HEK293 (cell line): Measurements from ENCODE around the gene PLS1.

Experiments
- CTCF ChIA-PET: fragments of 350-600 bp; formaldehyde crosslinking; extraction: SDS; loops from one replicate; lab custom pipeline; 2021; ENCODE audit warnings: antibody characterized with exemption; lab: Yijun Ruan, JAX
- POLR2A ChIA-PET: fragments of 300-600 bp; formaldehyde crosslinking; extraction: SDS; loops from one replicate; lab custom pipeline; 2020; ENCODE audit warnings: antibody characterized with exemption, inconsistent platforms; lab: Yijun Ruan, JAX
- H3K27ac ChIP-seq: fragments of 200-500 bp; sonication (Bioruptor generic); 2 replicates; pipeline ENCODE4 v1.5.1; 2014; ENCODE audit warnings: low read depth, low read length, control low read depth, inconsistent platforms; ENCODE audit errors: extremely low read depth
- H3K36me3 ChIP-seq, 2 experiments: fragments of 200-500 bp in 1 of 2; sonication (Bioruptor generic) in 1 of 2; 1 replicate in 1 of 2; 2 replicates in 1 of 2; pipeline ENCODE4 v1.5.1; 2014 to 2017; ENCODE audit warnings: inconsistent platforms in 2 of 2, low read length in 2 of 2; ENCODE audit not compliant: control insufficient read depth in 2 of 2, insufficient read depth in 1 of 2
- H3K4me1 ChIP-seq: fragments of 200-500 bp; sonication (Bioruptor generic); 2 replicates; pipeline ENCODE4 v1.5.1; 2014; ENCODE audit warnings: mild to moderate bottlenecking, low read length, inconsistent platforms; ENCODE audit not compliant: control insufficient read depth, insufficient read depth
- H3K4me3 ChIP-seq: 2 replicates; pipeline ENCODE4 v1.5.1; 2011; ENCODE audit warnings: low read depth, mild to moderate bottlenecking, control low read depth, low read length, moderate library complexity
- H3K9me3 ChIP-seq: fragments of 200-500 bp; sonication (Bioruptor generic); 2 replicates; pipeline ENCODE4 v1.5.1; 2014; ENCODE audit warnings: low read depth, low read length, inconsistent platforms; ENCODE audit not compliant: control insufficient read depth, insufficient read depth
- ATF2 ChIP-seq: fragments of 450-650 bp; formaldehyde crosslinking; IDR thresholded peaks from 2 replicates; pipeline ENCODE4 v1.5.1; 2016; ENCODE audit warnings: missing biosample characterization, missing genetic modification characterization, low read depth
- EGR2 ChIP-seq: fragments of 450-650 bp; formaldehyde crosslinking; IDR thresholded peaks from 2 replicates; pipeline ENCODE4 v1.5.1; 2016; ENCODE audit warnings: low read depth, missing biosample characterization, missing genetic modification characterization
- GLIS1 ChIP-seq: fragments of 450-650 bp; formaldehyde crosslinking; IDR thresholded peaks from 2 replicates; pipeline ENCODE4 v1.5.1; 2016; ENCODE audit warnings: missing biosample characterization, missing genetic modification characterization
- KLF10 ChIP-seq: fragments of 450-650 bp; IDR thresholded peaks from 2 replicates; pipeline ENCODE4 v1.5.1; 2018; ENCODE audit warnings: missing biosample characterization, mild to moderate bottlenecking, missing genetic modification characterization
- SCRT2 ChIP-seq: fragments of 450-650 bp; formaldehyde crosslinking; IDR thresholded peaks from 2 replicates; pipeline ENCODE4 v1.5.1; 2016; ENCODE audit warnings: missing biosample characterization, missing genetic modification characterization
- SP7 ChIP-seq: fragments of 450-650 bp; formaldehyde crosslinking; IDR thresholded peaks from 2 replicates; pipeline ENCODE4 v1.5.1; 2016; ENCODE audit warnings: missing biosample characterization, missing genetic modification characterization
- TCF7L2 ChIP-seq: IDR thresholded peaks from 2 replicates; pipeline ENCODE4 v1.6.1; 2011; ENCODE audit warnings: low read depth, mild to moderate bottlenecking, inconsistent platforms, low read length, moderate library complexity, borderline replicate concordance
- ZBTB10 ChIP-seq: fragments of 450-650 bp; formaldehyde crosslinking; IDR thresholded peaks from 2 replicates; pipeline ENCODE4 v1.5.1; 2016; ENCODE audit warnings: missing biosample characterization, missing genetic modification characterization
- ZBTB20 ChIP-seq: fragments of 450-650 bp; formaldehyde crosslinking; IDR thresholded peaks from 2 replicates; pipeline ENCODE4 v1.5.1; 2016; ENCODE audit warnings: missing biosample characterization, missing genetic modification characterization
- ZBTB44 ChIP-seq: fragments of 450-650 bp; IDR thresholded peaks from 2 replicates; pipeline ENCODE4 v1.5.1; 2018; ENCODE audit warnings: missing biosample characterization, mild to moderate bottlenecking, missing genetic modification characterization
- ZBTB49 ChIP-seq: fragments of 450-650 bp; formaldehyde crosslinking; IDR thresholded peaks from 2 replicates; pipeline ENCODE4 v1.5.1; 2016; ENCODE audit warnings: missing biosample characterization, missing genetic modification characterization, low read depth
- ZBTB7A ChIP-seq: fragments of 450-650 bp; formaldehyde crosslinking; IDR thresholded peaks from 2 replicates; pipeline ENCODE4 v1.5.1; 2016; ENCODE audit warnings: low read depth, missing biosample characterization, missing genetic modification characterization
- ZFP37 ChIP-seq: fragments of 450-650 bp; formaldehyde crosslinking; IDR thresholded peaks from 2 replicates; pipeline ENCODE4 v1.5.1; 2016; ENCODE audit warnings: missing biosample characterization, missing genetic modification characterization
- ZNF121 ChIP-seq: fragments of 450-650 bp; formaldehyde crosslinking; IDR thresholded peaks from 2 replicates; pipeline ENCODE4 v1.5.1; 2016; ENCODE audit warnings: missing biosample characterization, missing genetic modification characterization
- ZNF133 ChIP-seq: fragments of 450-650 bp; formaldehyde crosslinking; IDR thresholded peaks from 2 replicates; pipeline ENCODE4 v1.5.1; 2016; ENCODE audit warnings: missing biosample characterization, missing genetic modification characterization
- ZNF155 ChIP-seq: fragments of 450-650 bp; formaldehyde crosslinking; IDR thresholded peaks from 2 replicates; pipeline ENCODE4 v1.5.1; 2016; ENCODE audit warnings: missing biosample characterization, missing genetic modification characterization
- ZNF175 ChIP-seq: fragments of 450-650 bp; formaldehyde crosslinking; IDR thresholded peaks from 2 replicates; pipeline ENCODE4 v1.5.1; 2016; ENCODE audit warnings: missing biosample characterization, missing genetic modification characterization
- ZNF266 ChIP-seq: fragments of 450-650 bp; formaldehyde crosslinking; IDR thresholded peaks from 2 replicates; pipeline ENCODE4 v1.5.1; 2016; ENCODE audit warnings: missing biosample characterization, missing genetic modification characterization, low read depth
- ZNF394 ChIP-seq: fragments of 450-650 bp; formaldehyde crosslinking; IDR thresholded peaks from 2 replicates; pipeline ENCODE4 v1.5.1; 2016; ENCODE audit warnings: missing biosample characterization, missing genetic modification characterization, mild to moderate bottlenecking, moderate library complexity, borderline replicate concordance
- ZNF416 ChIP-seq: fragments of 450-650 bp; formaldehyde crosslinking; IDR thresholded peaks from 2 replicates; pipeline ENCODE4 v1.5.1; 2016; ENCODE audit warnings: missing biosample characterization, missing genetic modification characterization
- ZNF529 ChIP-seq: fragments of 450-650 bp; formaldehyde crosslinking; IDR thresholded peaks from 2 replicates; pipeline ENCODE4 v1.5.1; 2017; ENCODE audit warnings: missing genetic modification characterization, missing biosample characterization; ENCODE audit not compliant: insufficient replicate concordance
- ZNF544 ChIP-seq: fragments of 450-650 bp; formaldehyde crosslinking; IDR thresholded peaks from 2 replicates; pipeline ENCODE4 v1.5.0; 2017; ENCODE audit warnings: missing biosample characterization, missing genetic modification characterization
- ZNF558 ChIP-seq: fragments of 450-650 bp; formaldehyde crosslinking; IDR thresholded peaks from 2 replicates; pipeline ENCODE4 v1.5.1; 2016; ENCODE audit warnings: missing biosample characterization, missing genetic modification characterization
- ZNF561 ChIP-seq: fragments of 450-650 bp; IDR thresholded peaks from 2 replicates; pipeline ENCODE4 v1.5.1; 2018; ENCODE audit warnings: missing biosample characterization, missing genetic modification characterization, borderline replicate concordance
- ZNF621 ChIP-seq: fragments of 450-650 bp; formaldehyde crosslinking; IDR thresholded peaks from 2 replicates; pipeline ENCODE4 v1.5.1; 2017; ENCODE audit warnings: missing biosample characterization, missing genetic modification characterization
- ZNF626 ChIP-seq: fragments of 450-650 bp; sonication (Bioruptor Pico); formaldehyde crosslinking; IDR thresholded peaks from 2 replicates; pipeline ENCODE4 v1.5.1; 2018; ENCODE audit warnings: missing biosample characterization, missing genetic modification characterization, inconsistent platforms
- ZNF701 ChIP-seq: fragments of 450-650 bp; formaldehyde crosslinking; IDR thresholded peaks from 2 replicates; pipeline ENCODE4 v1.5.1; 2016; ENCODE audit warnings: missing biosample characterization, missing genetic modification characterization
- ZNF747 ChIP-seq: fragments of 450-650 bp; formaldehyde crosslinking; IDR thresholded peaks from 2 replicates; pipeline ENCODE4 v1.5.1; 2016; ENCODE audit warnings: missing biosample characterization, missing genetic modification characterization
- ZNF777 ChIP-seq: fragments of 450-650 bp; formaldehyde crosslinking; IDR thresholded peaks from 2 replicates; pipeline ENCODE4 v1.5.1; 2017; ENCODE audit warnings: missing biosample characterization, missing genetic modification characterization, borderline replicate concordance
- ZNF830 ChIP-seq: fragments of 450-650 bp; IDR thresholded peaks from 2 replicates; pipeline ENCODE4 v1.5.0; 2018; ENCODE audit warnings: missing biosample characterization, missing genetic modification characterization, low read depth, mild to moderate bottlenecking, moderate library complexity
- ZSCAN5A ChIP-seq: fragments of 450-650 bp; formaldehyde crosslinking; IDR thresholded peaks from 2 replicates; pipeline ENCODE4 v1.5.1; 2016; ENCODE audit warnings: missing biosample characterization, missing genetic modification characterization

The PLS1 gene

GRCh38 chr3:142560118-142560517 lies 36.1 kb upstream of the PLS1 start:
- peaks cover 5 to 69% of the 10 kb centered on the region in 2 experiments; a peak in 2 of 3 replicates for H3K36me3 ChIP-seq
- ChIA-PET CTCF (no interaction called here), POLR2A (no interaction called here)

GRCh38 chr3:142563496-142563997 lies 32.6 kb upstream of the PLS1 start:
- no peak overlapping the region for H3K4me3 ChIP-seq
- no peaks in the 10 kb centered on the region for H3K9me3 ChIP-seq
- H3K27ac ChIP-seq = no peak overlapping the region
- H3K36me3 ChIP-seq = peaks cover 5 to 56% of the 10 kb centered on the region in 2 experiments; a peak in 2 of 3 replicates
- CTCF ChIA-PET = interaction anchor here (0.6 kb wide), 1 partner anchor 423 kb away, joined by 4 read pairs; no protein-coding TSS in a partner anchor
- no peaks in the 10 kb centered on the region for H3K4me1 ChIP-seq
- POLR2A ChIA-PET = no interaction called here
- TF ChIP-seq SP7 (tag by site-specific recombination) (no peak), ZBTB49 (tag by site-specific recombination) (no peak), ZNF777 (tag by site-specific recombination) (no peak), ZNF830 (tag by site-specific recombination) (no peak), EGR2 (tag by site-specific recombination) (no peak), ATF2 (tag by site-specific recombination) (no peak), ZNF561 (tag by site-specific recombination) (no peak), ZNF626 (tag by site-specific recombination) (no peak), KLF10 (tag by site-specific recombination) (no peak), ZNF747 (tag by site-specific recombination) (no peak), ZNF121 (tag by site-specific recombination) (no peak), ZNF133 (tag by site-specific recombination) (no peak), ZBTB10 (tag by site-specific recombination) (no peak)

More at GRCh38 chr3:142560118-142560517, 36.1 kb upstream of the PLS1 start:
- TF ChIP-seq ZBTB44 (no peak), ZNF558 (tag by site-specific recombination) (no peak), ZBTB7A (tag by site-specific recombination) (no peak), TCF7L2 (no peak), GLIS1 (no peak), ZNF155 (no peak), ZFP37 (tag by site-specific recombination) (no peak), ZNF394 (tag by site-specific recombination) (no peak), SCRT2 (tag by site-specific recombination) (no peak), ZNF701 (no peak), ZNF544 (tag by site-specific recombination) (no peak), ZSCAN5A (tag by site-specific recombination) (no peak), ZBTB20 (tag by site-specific recombination) (no peak), ZNF175 (tag by site-specific recombination) (no peak), ZNF266 (tag by site-specific recombination) (no peak), ZNF529 (tag by site-specific recombination) (no peak), ZNF621 (tag by site-specific recombination) (no peak), ZNF416 (no peak)
- H3K27ac ChIP-seq = no peak overlapping the region
- H3K4me3 ChIP-seq = no peak overlapping the region
- no peaks in the 10 kb centered on the region for H3K4me1 ChIP-seq
- H3K9me3 ChIP-seq = no peaks in the 10 kb centered on the region
